Measurements from ENCODE around the gene PJA1.

PJA1 gene

DNA sequence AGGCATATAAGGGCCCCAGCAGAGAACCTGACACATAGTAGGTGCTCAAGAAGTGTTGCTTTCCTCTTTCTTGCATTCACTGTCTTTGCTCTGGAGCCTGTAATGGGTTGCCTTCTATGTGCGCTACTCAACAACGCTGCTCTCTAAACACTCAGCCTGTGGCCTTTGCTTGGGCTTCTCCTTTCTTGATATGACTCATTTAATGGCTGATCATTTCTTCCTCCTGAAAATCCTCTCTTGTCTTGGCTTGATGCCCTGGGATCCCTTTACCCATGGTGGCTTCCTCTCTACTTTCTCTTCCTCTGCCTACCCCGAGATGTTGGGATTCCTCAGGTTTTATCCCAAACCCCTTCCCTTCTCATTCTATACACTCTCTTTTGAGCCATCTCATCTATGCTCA lies 19.9 kb upstream of the PJA1 start:
- no peak for DNase-seq
- TF ChIP-seq POLR2A (IDR thresholded peaks at IDR 0.05; ENCODE audit: low read length) (no peak), GATA1 (IDR thresholded peaks at IDR 0.05; ENCODE audit: low read depth, low read length) (no peak)

- DNase-seq, result no peak
- no peak for TF ChIP-seq POLR2A (IDR thresholded peaks at IDR 0.05; ENCODE audit: low read length)
Observed at GRCh38 chrX:69182818-69183380, 17.6 kb upstream of the PJA1 start.

DNA sequence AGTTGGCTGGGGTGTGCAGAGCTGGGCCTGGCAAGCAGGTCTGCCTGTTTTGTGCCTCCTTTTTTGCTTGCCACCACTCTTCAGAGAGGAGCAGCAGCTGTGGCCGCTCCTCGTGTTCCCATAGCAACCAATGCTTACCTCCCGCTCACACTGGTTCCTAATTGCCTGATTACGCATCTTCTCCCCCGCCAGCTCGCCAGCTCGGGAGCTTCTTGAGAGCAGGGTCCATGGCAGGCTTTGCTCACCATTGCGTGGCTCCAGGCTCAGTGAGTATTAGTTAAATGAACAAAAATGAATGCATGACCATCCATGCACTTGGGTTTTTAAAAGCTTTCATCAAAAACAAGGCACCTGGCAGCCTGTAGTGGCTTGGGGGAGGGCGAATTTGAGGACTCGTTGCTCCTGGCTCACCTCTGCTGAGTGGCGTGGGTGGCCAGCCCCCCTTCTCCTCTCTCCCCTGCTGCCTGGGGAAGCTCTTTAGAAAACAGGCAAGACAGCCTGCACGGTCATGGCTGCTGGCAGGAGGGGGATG lies 14.2 kb upstream of the PJA1 start:
- TF ChIP-seq POLR2A (IDR thresholded peaks at IDR 0.05; ENCODE audit: low read length), result no peak
- TF ChIP-seq GATA1 (IDR thresholded peaks at IDR 0.05; ENCODE audit: low read depth, low read length), result no peak
- no peak for DNase-seq

DNA sequence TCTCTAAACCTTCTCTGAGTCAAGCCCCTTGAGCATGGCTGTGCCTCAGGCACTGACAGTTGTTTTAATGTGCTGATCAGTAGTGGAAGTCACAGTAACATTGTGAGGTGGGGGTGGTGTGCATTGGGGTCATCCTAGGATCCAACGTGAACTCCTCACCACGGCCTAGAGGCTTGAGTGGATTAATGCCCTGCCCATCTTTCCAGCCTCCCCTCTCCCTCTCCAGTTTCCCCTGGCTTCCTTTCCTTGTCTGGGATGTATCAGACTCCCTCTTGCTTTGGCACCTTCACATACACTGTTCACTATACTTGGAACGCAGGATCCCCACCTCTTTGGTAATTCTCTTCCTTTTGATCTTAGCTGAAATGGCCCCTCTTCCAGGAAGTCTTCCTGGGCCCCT lies 13.3 kb upstream of the PJA1 start:
- no peak for DNase-seq
- no peak for TF ChIP-seq POLR2A (IDR thresholded peaks at IDR 0.05; ENCODE audit: low read length)
- no peak for TF ChIP-seq GATA1 (IDR thresholded peaks at IDR 0.05; ENCODE audit: low read depth, low read length)

- DNase-seq, result no peak
- TF ChIP-seq GATA1 (IDR thresholded peaks at IDR 0.05; ENCODE audit: low read depth, low read length), result no peak
- TF ChIP-seq POLR2A (IDR thresholded peaks at IDR 0.05; ENCODE audit: low read length), result no peak
Observed at GRCh38 chrX:69177511-69178162, 12.4 kb upstream of the PJA1 start.

DNA sequence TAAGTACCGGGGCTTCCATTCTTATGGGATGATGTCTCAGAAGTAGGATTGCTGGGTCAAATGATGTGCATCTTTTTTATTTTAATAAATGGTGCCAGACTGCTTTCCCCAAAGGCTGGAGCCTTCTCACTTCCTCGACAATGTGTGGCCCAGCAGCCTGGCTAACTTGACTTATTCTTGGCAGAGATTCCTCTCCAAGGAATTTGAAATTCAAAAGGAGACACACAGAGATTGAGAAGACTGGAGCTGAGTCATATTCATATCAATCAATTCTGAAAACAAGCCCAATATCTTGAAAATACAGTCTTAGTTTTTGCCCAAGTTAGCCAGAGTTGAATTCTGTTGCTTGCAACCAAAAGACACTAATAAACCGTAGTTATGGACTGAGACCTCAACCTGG lies 10.8 kb upstream of the PJA1 start:
- TF ChIP-seq POLR2A (IDR thresholded peaks at IDR 0.05; ENCODE audit: low read length), result no peak
- TF ChIP-seq GATA1 (IDR thresholded peaks at IDR 0.05; ENCODE audit: low read depth, low read length), result no peak
- DNase-seq, result no peak

DNA sequence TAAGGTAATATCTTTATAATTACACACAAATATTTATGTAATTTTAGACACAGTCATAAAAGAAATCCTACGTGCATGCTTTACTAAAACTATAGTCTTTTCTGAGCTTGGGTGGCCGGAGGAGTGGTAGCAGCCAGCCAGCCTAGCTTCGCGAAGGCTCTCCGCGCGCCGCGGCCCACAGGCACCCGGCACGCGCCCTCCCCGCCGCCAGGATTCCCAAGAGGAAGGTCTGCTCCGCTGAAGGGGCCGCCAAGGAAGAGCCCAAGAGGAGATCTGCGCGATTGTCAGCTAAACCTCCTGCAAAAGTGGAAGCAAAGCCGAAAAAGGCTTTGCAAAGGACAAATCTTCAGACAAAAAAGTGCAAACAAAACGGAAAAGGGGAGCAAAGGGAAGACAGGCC lies 8.7 kb upstream of the PJA1 start:
- no peak for DNase-seq
- TF ChIP-seq GATA1 (IDR thresholded peaks at IDR 0.05; ENCODE audit: low read depth, low read length), result no peak
- TF ChIP-seq POLR2A (IDR thresholded peaks at IDR 0.05; ENCODE audit: low read length), result no peak

DNA sequence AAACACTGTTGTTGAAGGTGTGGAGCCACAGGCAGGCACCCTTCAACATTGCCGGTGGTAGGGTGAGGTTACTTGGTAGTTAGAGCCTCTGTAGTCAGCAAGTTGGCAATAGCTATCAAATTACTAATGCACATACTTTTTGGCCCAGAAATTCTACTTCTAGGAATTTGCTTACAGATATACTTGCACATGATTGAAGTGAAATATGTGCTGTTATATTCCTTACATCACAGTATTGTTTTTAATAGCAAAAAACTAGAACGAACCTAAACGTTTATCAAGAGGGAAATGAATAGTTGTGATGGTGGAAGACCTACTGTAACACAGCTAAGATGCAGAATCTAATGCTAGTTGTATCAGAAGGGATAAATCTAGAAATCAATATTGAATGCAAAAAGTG lies 7.7 kb upstream of the PJA1 start:
- DNase-seq, result no peak
- TF ChIP-seq POLR2A (IDR thresholded peaks at IDR 0.05; ENCODE audit: low read length) (no peak), GATA1 (IDR thresholded peaks at IDR 0.05; ENCODE audit: low read depth, low read length) (no peak)

GRCh38 chrX:69170319-69170718 lies 5.1 kb upstream of the PJA1 start:
- no peak for DNase-seq
- TF ChIP-seq GATA1 (IDR thresholded peaks at IDR 0.05; ENCODE audit: low read depth, low read length) (no peak), POLR2A (IDR thresholded peaks at IDR 0.05; ENCODE audit: low read length) (no peak)

- TF ChIP-seq GATA1 (IDR thresholded peaks at IDR 0.05; ENCODE audit: low read depth, low read length), result no peak
- no peak for TF ChIP-seq POLR2A (IDR thresholded peaks at IDR 0.05; ENCODE audit: low read length)
- peak; percentile 5 to 10 for DNase-seq
Observed at GRCh38 chrX:69163936-69164741, 1.1 kb downstream of the PJA1 start.

DNA sequence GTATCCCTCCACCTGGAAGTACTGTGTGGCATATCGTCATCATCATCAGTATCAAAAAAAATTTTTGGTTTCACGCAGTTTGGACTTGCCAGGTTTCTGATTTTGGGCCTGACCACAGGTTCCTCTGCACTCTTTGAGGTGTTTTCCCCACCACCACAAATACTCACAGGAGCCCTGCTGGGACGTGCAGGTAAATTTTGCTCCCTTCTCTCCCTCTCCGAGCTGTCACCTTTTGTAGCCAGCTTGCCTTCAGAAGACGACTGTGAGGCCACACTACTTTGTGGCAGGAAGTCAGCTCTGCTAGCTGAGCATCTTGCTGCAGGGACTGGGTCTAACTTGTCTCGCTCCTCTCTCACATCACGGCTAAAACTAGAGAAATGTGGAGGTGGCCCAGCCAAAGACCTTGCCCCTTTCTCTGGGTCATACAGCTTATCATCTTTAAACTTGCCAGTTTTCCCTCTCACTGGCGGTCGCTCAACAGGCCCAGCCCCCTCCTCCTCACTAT lies 2.8 kb downstream of the PJA1 start:
- DNase-seq, result no peak
- no peak for TF ChIP-seq POLR2A (IDR thresholded peaks at IDR 0.05; ENCODE audit: low read length)
- TF ChIP-seq GATA1 (IDR thresholded peaks at IDR 0.05; ENCODE audit: low read depth, low read length), result no peak

DNA sequence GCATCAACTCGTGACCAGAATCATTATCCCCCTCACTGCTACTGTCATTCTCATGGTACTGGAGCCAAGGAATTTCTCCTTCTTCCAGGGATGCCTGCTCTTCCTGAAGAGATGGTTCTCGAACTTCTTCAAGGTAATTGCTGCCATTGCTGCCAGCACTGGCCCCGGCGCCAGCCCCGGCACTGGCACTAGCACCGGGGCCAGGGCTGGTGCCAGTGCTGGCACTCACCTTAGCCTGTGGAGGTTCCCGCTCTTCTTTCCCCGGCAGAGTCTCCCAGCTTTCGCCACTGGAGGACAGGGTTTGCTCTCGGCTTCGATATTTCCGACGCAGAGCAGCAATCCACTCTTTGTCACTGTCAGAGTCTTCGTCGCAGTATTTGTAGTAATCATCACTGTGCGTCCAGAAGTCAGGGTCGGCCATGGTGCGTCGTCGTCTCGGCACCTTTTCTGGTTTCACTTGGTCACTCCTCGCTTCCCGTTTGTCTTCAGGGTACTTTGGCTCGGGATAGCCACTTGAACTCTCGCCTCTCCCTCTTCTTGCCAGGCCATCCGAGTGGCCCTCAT lies 3.4 kb downstream of the PJA1 start:
- no peak for TF ChIP-seq POLR2A (IDR thresholded peaks at IDR 0.05; ENCODE audit: low read length)
- no peak for TF ChIP-seq GATA1 (IDR thresholded peaks at IDR 0.05; ENCODE audit: low read depth, low read length)
- DNase-seq, result no peak

- no peak for DNase-seq
- TF ChIP-seq POLR2A (IDR thresholded peaks at IDR 0.05; ENCODE audit: low read length), result no peak
Observed at GRCh38 chrX:69161371-69161770, 3.9 kb downstream of the PJA1 start.
